ENCODE measurements around the gene MIA2. TPM values are rescaled to one million over a fixed set of nuclear protein-coding genes. Genes with fewer than 3 reads are reported as not detected.

MIA2 gene
- polyA plus RNA-seq, 1 of the 3 experiments (the other 2 are of a cell fraction) = 2.6 TPM

DNA sequence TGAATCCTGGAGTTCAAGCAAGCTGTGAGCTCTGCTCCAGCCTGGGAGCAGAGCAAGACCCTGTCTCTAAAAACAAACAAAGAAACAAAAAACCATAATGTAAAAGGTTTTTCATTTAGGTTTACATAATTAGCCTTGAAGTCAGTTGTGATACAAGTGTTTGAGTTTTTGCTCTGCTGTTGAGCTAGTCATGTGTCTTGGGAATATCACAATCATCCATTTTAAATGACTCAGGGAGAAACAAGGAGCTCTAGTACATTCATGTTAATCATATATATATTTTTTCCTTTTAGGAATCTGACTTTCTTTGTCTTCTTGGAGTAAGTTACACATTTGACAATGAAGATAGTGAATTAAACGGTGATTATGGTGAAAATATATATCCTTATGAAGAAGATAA is 12.9 kb downstream of the MIA2 start:
- 31% methylated on average over 1 of the region's 1 CpG for WGBS (ENCODE audit: low lambda C conversion rate)
- no peak overlapping the region for H3K4me3 ChIP-seq (ENCODE audit: low read depth in 2 of 2, low read length in 1 of 2)
- H3K36me3 ChIP-seq (replicated peaks in 1 of 2; ENCODE audit: control insufficient read depth in 1 of 2, insufficient read depth in 2 of 2, low read length in 1 of 2) = no peaks in the 10 kb centered on the region
- H3F3A ChIP-seq (replicated peaks; ENCODE audit: insufficient read depth) = no peaks in the 10 kb centered on the region
- ChIA-PET CTCF (no interaction called here), POLR2A (no interaction called here)
- TF ChIP-seq RAD21 (IDR thresholded peaks at IDR 0.05; ENCODE audit: low read length) (no peak), YY1 (IDR thresholded peaks at IDR 0.05; ENCODE audit: low read depth) (no peak), TEAD4 (IDR thresholded peaks at IDR 0.05; ENCODE audit: borderline replicate concordance, insufficient read depth) (no peak), NFIC (IDR thresholded peaks at IDR 0.05; ENCODE audit: borderline replicate concordance) (no peak), TCF12 (IDR thresholded peaks at IDR 0.05) (no peak), RXRA (IDR thresholded peaks at IDR 0.05; ENCODE audit: borderline replicate concordance, low read depth) (no peak), RFX5 (IDR thresholded peaks at IDR 0.05; ENCODE audit: low read length) (no peak)
- TF ChIP-seq, protein P1, sequence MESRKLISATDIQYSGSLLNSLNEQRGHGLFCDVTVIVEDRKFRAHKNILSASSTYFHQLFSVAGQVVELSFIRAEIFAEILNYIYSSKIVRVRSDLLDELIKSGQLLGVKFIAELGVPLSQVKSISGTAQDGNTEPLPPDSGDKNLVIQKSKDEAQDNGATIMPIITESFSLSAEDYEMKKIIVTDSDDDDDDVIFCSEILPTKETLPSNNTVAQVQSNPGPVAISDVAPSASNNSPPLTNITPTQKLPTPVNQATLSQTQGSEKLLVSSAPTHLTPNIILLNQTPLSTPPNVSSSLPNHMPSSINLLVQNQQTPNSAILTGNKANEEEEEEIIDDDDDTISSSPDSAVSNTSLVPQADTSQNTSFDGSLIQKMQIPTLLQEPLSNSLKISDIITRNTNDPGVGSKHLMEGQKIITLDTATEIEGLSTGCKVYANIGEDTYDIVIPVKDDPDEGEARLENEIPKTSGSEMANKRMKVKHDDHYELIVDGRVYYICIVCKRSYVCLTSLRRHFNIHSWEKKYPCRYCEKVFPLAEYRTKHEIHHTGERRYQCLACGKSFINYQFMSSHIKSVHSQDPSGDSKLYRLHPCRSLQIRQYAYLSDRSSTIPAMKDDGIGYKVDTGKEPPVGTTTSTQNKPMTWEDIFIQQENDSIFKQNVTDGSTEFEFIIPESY (IDR thresholded peaks at IDR 0.05; ENCODE audit: borderline replicate concordance, low read depth) = no peak
- TF ChIP-seq, protein P2, sequence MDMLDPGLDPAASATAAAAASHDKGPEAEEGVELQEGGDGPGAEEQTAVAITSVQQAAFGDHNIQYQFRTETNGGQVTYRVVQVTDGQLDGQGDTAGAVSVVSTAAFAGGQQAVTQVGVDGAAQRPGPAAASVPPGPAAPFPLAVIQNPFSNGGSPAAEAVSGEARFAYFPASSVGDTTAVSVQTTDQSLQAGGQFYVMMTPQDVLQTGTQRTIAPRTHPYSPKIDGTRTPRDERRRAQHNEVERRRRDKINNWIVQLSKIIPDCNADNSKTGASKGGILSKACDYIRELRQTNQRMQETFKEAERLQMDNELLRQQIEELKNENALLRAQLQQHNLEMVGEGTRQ (IDR thresholded peaks at IDR 0.05; ENCODE audit: borderline replicate concordance, low read depth, low read length) = no peak
- TF ChIP-seq, protein P3, sequence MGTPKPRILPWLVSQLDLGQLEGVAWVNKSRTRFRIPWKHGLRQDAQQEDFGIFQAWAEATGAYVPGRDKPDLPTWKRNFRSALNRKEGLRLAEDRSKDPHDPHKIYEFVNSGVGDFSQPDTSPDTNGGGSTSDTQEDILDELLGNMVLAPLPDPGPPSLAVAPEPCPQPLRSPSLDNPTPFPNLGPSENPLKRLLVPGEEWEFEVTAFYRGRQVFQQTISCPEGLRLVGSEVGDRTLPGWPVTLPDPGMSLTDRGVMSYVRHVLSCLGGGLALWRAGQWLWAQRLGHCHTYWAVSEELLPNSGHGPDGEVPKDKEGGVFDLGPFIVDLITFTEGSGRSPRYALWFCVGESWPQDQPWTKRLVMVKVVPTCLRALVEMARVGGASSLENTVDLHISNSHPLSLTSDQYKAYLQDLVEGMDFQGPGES (IDR thresholded peaks at IDR 0.05; ENCODE audit: low read depth, low read length) = no peak
- DNase-seq = no peak
- H3K9me2 ChIP-seq = no peaks in the 10 kb centered on the region
- no peaks in the 10 kb centered on the region for H3K27me3 ChIP-seq (ENCODE audit: insufficient read depth)
- no peaks in the 10 kb centered on the region for H3K79me2 ChIP-seq (ENCODE audit: insufficient read depth)
- H3K27ac ChIP-seq (ENCODE audit: low read depth in 2 of 2, low read length in 1 of 2) = no peak overlapping the region
- no peaks in the 10 kb centered on the region for H4K20me1 ChIP-seq (ENCODE audit: insufficient read depth)
- H3K4me2 ChIP-seq = no peak overlapping the region
- no peaks in the 10 kb centered on the region for H3K9me3 ChIP-seq
- no peaks in the 10 kb centered on the region for H3K4me1 ChIP-seq (ENCODE audit: control insufficient read depth in 1 of 2, insufficient read depth in 2 of 2, low read depth in 1 of 2, low read length in 1 of 2)
- H3K9ac ChIP-seq = no peak overlapping the region
- H2AFZ ChIP-seq (ENCODE audit: low read depth) = peak overlapping the region; percentile 63

DNA sequence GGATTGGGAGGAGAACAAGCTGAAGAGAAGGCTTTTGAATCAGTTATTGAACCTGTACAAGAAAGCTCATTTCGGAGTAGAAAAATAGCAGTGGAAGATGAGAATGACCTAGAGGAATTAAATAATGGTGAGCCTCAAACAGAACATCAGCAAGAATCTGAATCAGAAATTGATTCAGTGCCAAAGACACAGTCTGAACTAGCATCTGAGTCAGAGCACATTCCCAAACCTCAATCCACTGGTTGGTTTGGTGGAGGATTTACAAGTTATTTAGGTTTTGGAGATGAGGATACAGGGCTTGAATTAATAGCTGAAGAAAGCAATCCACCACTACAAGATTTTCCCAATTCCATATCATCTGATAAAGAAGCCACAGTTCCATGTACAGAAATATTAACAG is 13.5 kb downstream of the MIA2 start:
- Histone ChIP-seq H3K9me3 (no peaks in the 10 kb centered on the region), H3K27me3 (ENCODE audit: insufficient read depth) (no peaks in the 10 kb centered on the region), H2AFZ (ENCODE audit: low read depth) (peak overlapping the region; percentile 63), H3K4me1 (ENCODE audit: control insufficient read depth in 1 of 2, insufficient read depth in 2 of 2, low read depth in 1 of 2, low read length in 1 of 2) (no peaks in the 10 kb centered on the region), H3F3A (replicated peaks; ENCODE audit: insufficient read depth) (no peaks in the 10 kb centered on the region), H3K36me3 (replicated peaks in 1 of 2; ENCODE audit: control insufficient read depth in 1 of 2, insufficient read depth in 2 of 2, low read length in 1 of 2) (no peaks in the 10 kb centered on the region), H3K4me2 (no peak overlapping the region), H3K9me2 (no peaks in the 10 kb centered on the region), H3K4me3 (ENCODE audit: low read depth in 2 of 2, low read length in 1 of 2) (no peak overlapping the region), H3K27ac (ENCODE audit: low read depth in 2 of 2, low read length in 1 of 2) (peak overlapping the region in 1 of 2 experiments; percentile 30; a peak in 1 of 4 replicates), H4K20me1 (ENCODE audit: insufficient read depth) (no peaks in the 10 kb centered on the region), H3K79me2 (ENCODE audit: insufficient read depth) (no peaks in the 10 kb centered on the region), H3K9ac (no peak overlapping the region)
- ChIA-PET POLR2A (no interaction called here), CTCF (no interaction called here)
- WGBS (ENCODE audit: low lambda C conversion rate) = 36% methylated on average over 1 of the region's 1 CpG
- TF ChIP-seq RXRA (IDR thresholded peaks at IDR 0.05; ENCODE audit: borderline replicate concordance, low read depth) = no peak
- no peak for TF ChIP-seq CHD2 (IDR thresholded peaks at IDR 0.05; ENCODE audit: low read length, partially characterized antibody)
- TF ChIP-seq, protein P4, sequence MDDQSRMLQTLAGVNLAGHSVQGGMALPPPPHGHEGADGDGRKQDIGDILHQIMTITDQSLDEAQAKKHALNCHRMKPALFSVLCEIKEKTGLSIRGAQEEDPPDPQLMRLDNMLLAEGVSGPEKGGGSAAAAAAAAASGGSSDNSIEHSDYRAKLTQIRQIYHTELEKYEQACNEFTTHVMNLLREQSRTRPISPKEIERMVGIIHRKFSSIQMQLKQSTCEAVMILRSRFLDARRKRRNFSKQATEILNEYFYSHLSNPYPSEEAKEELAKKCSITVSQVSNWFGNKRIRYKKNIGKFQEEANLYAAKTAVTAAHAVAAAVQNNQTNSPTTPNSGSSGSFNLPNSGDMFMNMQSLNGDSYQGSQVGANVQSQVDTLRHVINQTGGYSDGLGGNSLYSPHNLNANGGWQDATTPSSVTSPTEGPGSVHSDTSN (IDR thresholded peaks at IDR 0.05) = no peak
- no peak for TF ChIP-seq MEF2A (IDR thresholded peaks at IDR 0.05; ENCODE audit: borderline replicate concordance, low read depth)
- peak; percentile 50; the same call in 1 of the 2 replicates for TF ChIP-seq NFIC (IDR thresholded peaks at IDR 0.05; ENCODE audit: borderline replicate concordance)
- TF ChIP-seq POLR2AphosphoS5 (IDR thresholded peaks at IDR 0.05; ENCODE audit: low read depth, low read length) = no peak
- TF ChIP-seq ELF1 (IDR thresholded peaks at IDR 0.05) = no peak
- peak; percentile 28; the same call in 1 of the 2 replicates for TF ChIP-seq FOSL2 (IDR thresholded peaks at IDR 0.05; ENCODE audit: borderline replicate concordance, low read depth)
- TF ChIP-seq, protein P5, sequence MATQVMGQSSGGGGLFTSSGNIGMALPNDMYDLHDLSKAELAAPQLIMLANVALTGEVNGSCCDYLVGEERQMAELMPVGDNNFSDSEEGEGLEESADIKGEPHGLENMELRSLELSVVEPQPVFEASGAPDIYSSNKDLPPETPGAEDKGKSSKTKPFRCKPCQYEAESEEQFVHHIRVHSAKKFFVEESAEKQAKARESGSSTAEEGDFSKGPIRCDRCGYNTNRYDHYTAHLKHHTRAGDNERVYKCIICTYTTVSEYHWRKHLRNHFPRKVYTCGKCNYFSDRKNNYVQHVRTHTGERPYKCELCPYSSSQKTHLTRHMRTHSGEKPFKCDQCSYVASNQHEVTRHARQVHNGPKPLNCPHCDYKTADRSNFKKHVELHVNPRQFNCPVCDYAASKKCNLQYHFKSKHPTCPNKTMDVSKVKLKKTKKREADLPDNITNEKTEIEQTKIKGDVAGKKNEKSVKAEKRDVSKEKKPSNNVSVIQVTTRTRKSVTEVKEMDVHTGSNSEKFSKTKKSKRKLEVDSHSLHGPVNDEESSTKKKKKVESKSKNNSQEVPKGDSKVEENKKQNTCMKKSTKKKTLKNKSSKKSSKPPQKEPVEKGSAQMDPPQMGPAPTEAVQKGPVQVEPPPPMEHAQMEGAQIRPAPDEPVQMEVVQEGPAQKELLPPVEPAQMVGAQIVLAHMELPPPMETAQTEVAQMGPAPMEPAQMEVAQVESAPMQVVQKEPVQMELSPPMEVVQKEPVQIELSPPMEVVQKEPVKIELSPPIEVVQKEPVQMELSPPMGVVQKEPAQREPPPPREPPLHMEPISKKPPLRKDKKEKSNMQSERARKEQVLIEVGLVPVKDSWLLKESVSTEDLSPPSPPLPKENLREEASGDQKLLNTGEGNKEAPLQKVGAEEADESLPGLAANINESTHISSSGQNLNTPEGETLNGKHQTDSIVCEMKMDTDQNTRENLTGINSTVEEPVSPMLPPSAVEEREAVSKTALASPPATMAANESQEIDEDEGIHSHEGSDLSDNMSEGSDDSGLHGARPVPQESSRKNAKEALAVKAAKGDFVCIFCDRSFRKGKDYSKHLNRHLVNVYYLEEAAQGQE (IDR thresholded peaks at IDR 0.05; ENCODE audit: low read depth, low read length) = no peak
- no peak for TF ChIP-seq EZH2phosphoT487 (IDR thresholded peaks at IDR 0.05; ENCODE audit: borderline replicate concordance, low read depth)
- no peak for TF ChIP-seq EP300 (IDR thresholded peaks at IDR 0.05; ENCODE audit: borderline replicate concordance in 1 of 2, low read depth in 1 of 2, low read length in 1 of 2)
- DNase-seq = no peak
